NCI-H187 treated with DMSO at 0.1 percent for 48 hours (cell line): Measurements from ENCODE around the gene ELMO1.

Experiments
- DNase-seq: peaks from one replicate; lab custom pipeline; 2025; lab: John Stamatoyannopoulos, UW

ELMO1 gene

GRCh38 chr7:37448636-37449361, at the start of gene ELMO1:
TSS of gene ELMO1 (minus strand) at chr7:37448864. CDS start at chr7:37342690, 106,174 bp downstream.
- DNase-seq = no peak

- no peak for DNase-seq
These were observed 48.9 kb upstream of the ELMO1 start for GRCh38 chr7:37497576-37497975.

GRCh38 chr7:37495574-37496184, 47.0 kb upstream of the ELMO1 start:
- DNase-seq = no peak

GRCh38 chr7:37494926-37495325, 46.3 kb upstream of the ELMO1 start:
- no peak for DNase-seq

GRCh38 chr7:37493810-37494209, 45.1 kb upstream of the ELMO1 start:
- DNase-seq = no peak

- no peak for DNase-seq
These were observed 44.5 kb upstream of the ELMO1 start for GRCh38 chr7:37493123-37493522.

GRCh38 chr7:37491919-37492694, 43.4 kb upstream of the ELMO1 start:
- DNase-seq = no peak

GRCh38 chr7:37489703-37490102, 41.0 kb upstream of the ELMO1 start:
- no peak for DNase-seq

GRCh38 chr7:37488163-37488764, 39.6 kb upstream of the ELMO1 start:
- DNase-seq = no peak

- DNase-seq = no peak
These were observed 35.9 kb upstream of the ELMO1 start for GRCh38 chr7:37484426-37485073.

GRCh38 chr7:37483627-37484026, 35.0 kb upstream of the ELMO1 start:
- DNase-seq = no peak

GRCh38 chr7:37482953-37483352, 34.3 kb upstream of the ELMO1 start:
- no peak for DNase-seq

- no peak for DNase-seq
These were observed 33.8 kb upstream of the ELMO1 start for GRCh38 chr7:37482505-37482904.

- no peak for DNase-seq
These were observed 33.1 kb upstream of the ELMO1 start for GRCh38 chr7:37481722-37482288.

- DNase-seq = no peak
These were observed 32.5 kb upstream of the ELMO1 start for GRCh38 chr7:37481154-37481553.

GRCh38 chr7:37480041-37481031, 31.7 kb upstream of the ELMO1 start:
- no peak for DNase-seq

GRCh38 chr7:37476881-37477450, 28.3 kb upstream of the ELMO1 start:
- no peak for DNase-seq

GRCh38 chr7:37476428-37476827, 27.8 kb upstream of the ELMO1 start:
- no peak for DNase-seq

GRCh38 chr7:37475646-37476045, 27.0 kb upstream of the ELMO1 start:
- DNase-seq = no peak

GRCh38 chr7:37471619-37472018, 23.0 kb upstream of the ELMO1 start:
- DNase-seq = no peak
